GM12878 (cell line): ENCODE data around the gene HNRNPU. TPM values are rescaled to one million over a fixed set of nuclear protein-coding genes. Genes with fewer than 3 reads are reported as not detected.
A peak's percentile ranks its signal among the peaks of the same experiment; 100 is the strongest.

ENCODE experiments used
- BCL11A ChIP-seq: IDR thresholded peaks from 2 replicates; pipeline ENCODE4 v1.6.1; 2011; ENCODE audit warnings: low read depth, low read length
- BCLAF1 ChIP-seq: fragments of 450-650 bp; IDR thresholded peaks from 2 replicates; pipeline ENCODE4 v1.6.1; 2017; ENCODE audit warnings: antibody characterized with exemption, mild to moderate bottlenecking, moderate library complexity
- BMI1 ChIP-seq: fragments of 450-650 bp; IDR thresholded peaks from 2 replicates; pipeline ENCODE4 v1.6.1; 2016; ENCODE audit warnings: mild to moderate bottlenecking, moderate library complexity, borderline replicate concordance
- DPF2 ChIP-seq: fragments of 450-650 bp; IDR thresholded peaks from 2 replicates; pipeline ENCODE4 v1.6.1; 2017; ENCODE audit warnings: mild to moderate bottlenecking
- EP300 ChIP-seq, 2 experiments: fragments of 150-350 bp in 1 of 2; IDR thresholded peaks; 2 replicates each; pipeline ENCODE4 v1.6.1; 2011 to 2012; ENCODE audit warnings: low read depth in 2 of 2, low read length in 2 of 2, borderline replicate concordance in 1 of 2, improper control_type of control experiment in 1 of 2, inconsistent platforms in 1 of 2; ENCODE audit not compliant: control insufficient read depth in 1 of 2
- IRF4 ChIP-seq: IDR thresholded peaks from 2 replicates; pipeline ENCODE4 v1.6.1; 2011; ENCODE audit warnings: low read depth, low read length
- MAX ChIP-seq: IDR thresholded peaks from 2 replicates; pipeline ENCODE4 v1.6.1; 2012; ENCODE audit warnings: low read depth, low read length, improper control_type of control experiment
- MYC ChIP-seq: IDR thresholded peaks from 2 replicates; pipeline ENCODE4 v1.6.1; 2011; ENCODE audit warnings: mild to moderate bottlenecking, low read length, moderate library complexity, inconsistent platforms; ENCODE audit not compliant: insufficient read depth, insufficient replicate concordance, insufficient read length, severe bottlenecking
- PBX3 ChIP-seq: IDR thresholded peaks from 2 replicates; pipeline ENCODE4 v1.6.1; 2011; ENCODE audit warnings: mild to moderate bottlenecking, low read depth, low read length, moderate library complexity; ENCODE audit not compliant: insufficient replicate concordance
- RUNX3 ChIP-seq: IDR thresholded peaks from 2 replicates; pipeline ENCODE4 v1.6.1; 2012; ENCODE audit warnings: low read length, inconsistent platforms
- SKIL ChIP-seq: fragments of 450-650 bp; IDR thresholded peaks from 2 replicates; pipeline ENCODE4 v1.6.1; 2017; ENCODE audit warnings: mild to moderate bottlenecking, low read depth, inconsistent platforms; ENCODE audit not compliant: poor library complexity, severe bottlenecking
- SMARCA5 ChIP-seq: fragments of 450-650 bp; IDR thresholded peaks from 2 replicates; pipeline ENCODE4 v1.6.1; 2017; ENCODE audit warnings: mild to moderate bottlenecking
- YBX1 ChIP-seq: fragments of 450-650 bp; IDR thresholded peaks from 2 replicates; pipeline ENCODE4 v1.6.1; 2016; ENCODE audit warnings: antibody characterized with exemption
- ZNF24 ChIP-seq: fragments of 450-650 bp; IDR thresholded peaks from 2 replicates; pipeline ENCODE4 v1.6.1; 2017; ENCODE audit warnings: antibody characterized with exemption, mild to moderate bottlenecking
- ZNF274 ChIP-seq: IDR thresholded peaks from one replicate; pipeline ENCODE4 v1.8.0; 2011; ENCODE audit not compliant: insufficient read length, insufficient read depth
- ZNF384 ChIP-seq: IDR thresholded peaks from 2 replicates; pipeline ENCODE4 v1.6.1; 2012; ENCODE audit warnings: low read depth, mild to moderate bottlenecking, low read length, improper control_type of control experiment, borderline replicate concordance
- polyA plus RNA-seq, 11 experiments: library from polyadenylated mRNA; depleted of rRNA in 4 of 11; unstranded in 6 of 11; stranded (reverse) in 5 of 11; fragments of >200 nt; fragmentation: Nextera tagmentation in 4 of 11; fragmentation: Illumina TruSeq in 1 of 11; extraction: Ambion mirVana in 4 of 11; extraction: Trizol in 1 of 11; gene quantifications; 1 replicate in 1 of 11; 2 replicates in 10 of 11; pipeline versions ENCODE4 v1.2.1 to v1.2.3, GENCODE V29; 2011 to 2016; ENCODE audit warnings: inconsistent platforms in 2 of 11, missing spikeins in 2 of 11, low read depth in 1 of 11
- total RNA-seq, 4 experiments: library from RNA; depleted of rRNA in 3 of 4; stranded (reverse); fragments of >200 nt in 3 of 4; fragmentation: Illumina TruSeq in 1 of 4; extraction: Trizol in 1 of 4; gene quantifications; 2 replicates each; pipeline versions ENCODE4 v1.2.1 to v1.2.3, GENCODE V29; 2013 to 2021
- TF ChIP-seq, protein P1 (sequence below): fragments of 450-650 bp; IDR thresholded peaks from 2 replicates; pipeline ENCODE4 v1.6.1; 2018; ENCODE audit warnings: mild to moderate bottlenecking, low read depth, moderate library complexity; ENCODE audit not compliant: partially characterized antibody

The HNRNPU gene
- total and polyA plus RNA-seq, 10 of the 15 experiments (the other 5 are each of a cell fraction or from before 2014, with no cell fraction given), result 163 to 569 (median 420) TPM

DNA sequence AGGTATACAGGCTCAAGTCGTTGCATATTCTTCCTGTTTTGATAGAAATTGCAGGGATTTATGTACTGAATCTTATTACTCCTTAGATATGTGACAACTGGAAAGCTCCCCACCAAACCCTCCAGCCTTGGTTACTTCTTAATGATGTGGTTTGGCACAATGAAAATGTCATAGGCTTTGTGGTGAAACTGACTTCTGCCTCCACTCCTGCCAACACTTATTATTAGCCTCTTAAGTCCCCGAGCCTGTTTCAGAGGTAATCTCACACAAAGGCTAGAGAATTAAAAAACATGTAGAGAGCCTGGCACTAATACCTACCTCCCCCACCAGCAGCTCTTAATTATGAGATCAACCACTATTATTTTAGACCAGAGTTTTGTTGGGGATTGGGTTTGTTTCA, 24.7 kb downstream of the HNRNPU start (continued):
- TF ChIP-seq, protein P1, sequence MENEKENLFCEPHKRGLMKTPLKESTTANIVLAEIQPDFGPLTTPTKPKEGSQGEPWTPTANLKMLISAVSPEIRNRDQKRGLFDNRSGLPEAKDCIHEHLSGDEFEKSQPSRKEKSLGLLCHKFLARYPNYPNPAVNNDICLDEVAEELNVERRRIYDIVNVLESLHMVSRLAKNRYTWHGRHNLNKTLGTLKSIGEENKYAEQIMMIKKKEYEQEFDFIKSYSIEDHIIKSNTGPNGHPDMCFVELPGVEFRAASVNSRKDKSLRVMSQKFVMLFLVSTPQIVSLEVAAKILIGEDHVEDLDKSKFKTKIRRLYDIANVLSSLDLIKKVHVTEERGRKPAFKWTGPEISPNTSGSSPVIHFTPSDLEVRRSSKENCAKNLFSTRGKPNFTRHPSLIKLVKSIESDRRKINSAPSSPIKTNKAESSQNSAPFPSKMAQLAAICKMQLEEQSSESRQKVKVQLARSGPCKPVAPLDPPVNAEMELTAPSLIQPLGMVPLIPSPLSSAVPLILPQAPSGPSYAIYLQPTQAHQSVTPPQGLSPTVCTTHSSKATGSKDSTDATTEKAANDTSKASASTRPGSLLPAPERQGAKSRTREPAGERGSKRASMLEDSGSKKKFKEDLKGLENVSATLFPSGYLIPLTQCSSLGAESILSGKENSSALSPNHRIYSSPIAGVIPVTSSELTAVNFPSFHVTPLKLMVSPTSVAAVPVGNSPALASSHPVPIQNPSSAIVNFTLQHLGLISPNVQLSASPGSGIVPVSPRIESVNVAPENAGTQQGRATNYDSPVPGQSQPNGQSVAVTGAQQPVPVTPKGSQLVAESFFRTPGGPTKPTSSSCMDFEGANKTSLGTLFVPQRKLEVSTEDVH, result no peak
- TF ChIP-seq ZNF384, result no peak
- TF ChIP-seq EP300 (IDR thresholded peaks at IDR 0.05; ENCODE audit: borderline replicate concordance in 1 of 2, control insufficient read depth in 1 of 2, low read depth in 2 of 2, low read length in 2 of 2), result no peak
- TF ChIP-seq MAX, result no peak
- no peak for TF ChIP-seq PBX3
- TF ChIP-seq YBX1, result no peak
- TF ChIP-seq DPF2, result no peak
- TF ChIP-seq ZNF274, result no peak
- TF ChIP-seq BCLAF1, result no peak
- TF ChIP-seq BCL11A, result peak; percentile 13; the same call in 1 of the 2 replicates
- TF ChIP-seq SMARCA5, result peak; percentile 84; the same call in 1 of the 2 replicates
- no peak for TF ChIP-seq BMI1
- peak; percentile 66 for TF ChIP-seq RUNX3
- TF ChIP-seq ZNF24, result no peak
- TF ChIP-seq IRF4, result no peak
- no peak for TF ChIP-seq MYC
- TF ChIP-seq SKIL, result no peak
